AG04450 (cell line): Measurements from ENCODE around the gene CHD6. TPM values are rescaled to one million over a fixed set of nuclear protein-coding genes. Genes with fewer than 3 reads are reported as not detected.

Source experiments
- CTCF ChIA-PET: fragments of 300-600, 350-600 bp; formaldehyde crosslinking; extraction: SDS; loops from one replicate; lab custom pipeline; 2022; ENCODE audit warnings: antibody characterized with exemption, inconsistent platforms; lab: Charles Lee
- POLR2A ChIA-PET: fragments of 350-600 bp; formaldehyde crosslinking; extraction: SDS; loops from one replicate; lab custom pipeline; 2021; ENCODE audit warnings: antibody characterized with exemption, inconsistent platforms; lab: Yijun Ruan, JAX
- DNase-seq: peaks from one replicate; pipeline ENCODE4 v3.0.0-alpha.2; 2011; ENCODE audit warnings: low read depth, low spot score
- H3K27ac ChIP-seq: one replicate; pipeline ENCODE4 v1.5.1; 2012; ENCODE audit warnings: low read depth, low read length, control low read depth
- H3K27me3 ChIP-seq: one replicate; pipeline ENCODE4 v1.6.0; 2012; ENCODE audit warnings: low read length; ENCODE audit not compliant: control insufficient read depth, insufficient read depth
- H3K4me3 ChIP-seq: 2 replicates; pipeline ENCODE4 v1.5.1; 2011; ENCODE audit warnings: mild to moderate bottlenecking, low read depth, low read length, control low read depth
- H3K9me3 ChIP-seq: 2 replicates; pipeline ENCODE4 v1.5.1; 2012; ENCODE audit warnings: low read length; ENCODE audit not compliant: control insufficient read depth, insufficient read depth
- polyA plus RNA-seq: library from polyadenylated mRNA; depleted of rRNA; stranded (reverse); fragments of >200 nt; gene quantifications from 2 replicates; pipeline ENCODE4 v1.2.3, GENCODE V29; 2011
- TF ChIP-seq, protein P1 (sequence below): IDR thresholded peaks from 2 replicates; pipeline ENCODE4 v1.5.1; 2011; ENCODE audit warnings: low read depth, low read length, control low read depth, inconsistent platforms

CHD6 gene
- polyA plus RNA-seq, 1 experiment: 21.7 TPM

DNA sequence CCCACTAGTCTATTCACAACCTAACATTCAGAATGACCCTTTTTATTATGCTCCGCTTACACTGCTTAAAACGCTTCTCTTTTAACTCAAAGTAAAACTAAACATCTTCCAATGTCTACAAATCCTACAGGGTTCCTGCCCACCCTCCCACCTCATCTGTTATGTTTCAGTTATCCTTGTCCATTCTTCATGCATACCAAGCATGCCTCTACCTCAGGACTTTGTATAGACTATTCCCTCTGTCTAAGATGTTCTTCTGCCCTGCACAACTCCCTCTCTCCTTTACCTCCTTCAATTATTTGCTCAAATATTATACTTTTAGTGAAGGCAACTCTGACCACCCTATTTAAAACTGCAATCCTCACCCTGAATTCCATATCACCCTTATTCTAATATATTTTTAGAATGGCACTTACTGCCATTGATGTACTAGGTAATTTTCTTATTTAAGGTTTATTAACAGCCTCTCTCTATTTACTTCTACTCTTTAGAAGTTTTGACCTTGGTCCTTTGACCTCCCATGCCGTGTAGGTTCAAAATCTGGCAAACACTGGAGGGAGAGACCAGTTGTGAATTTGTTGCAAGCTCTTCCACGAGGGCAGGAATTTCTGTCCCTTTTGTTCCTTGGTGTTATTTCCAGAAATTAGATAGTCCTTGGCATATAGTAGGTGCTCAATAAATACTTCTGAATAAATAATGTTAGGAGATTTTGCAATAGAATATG is 111.8 kb downstream of the CHD6 start:
- TF ChIP-seq, protein P1, sequence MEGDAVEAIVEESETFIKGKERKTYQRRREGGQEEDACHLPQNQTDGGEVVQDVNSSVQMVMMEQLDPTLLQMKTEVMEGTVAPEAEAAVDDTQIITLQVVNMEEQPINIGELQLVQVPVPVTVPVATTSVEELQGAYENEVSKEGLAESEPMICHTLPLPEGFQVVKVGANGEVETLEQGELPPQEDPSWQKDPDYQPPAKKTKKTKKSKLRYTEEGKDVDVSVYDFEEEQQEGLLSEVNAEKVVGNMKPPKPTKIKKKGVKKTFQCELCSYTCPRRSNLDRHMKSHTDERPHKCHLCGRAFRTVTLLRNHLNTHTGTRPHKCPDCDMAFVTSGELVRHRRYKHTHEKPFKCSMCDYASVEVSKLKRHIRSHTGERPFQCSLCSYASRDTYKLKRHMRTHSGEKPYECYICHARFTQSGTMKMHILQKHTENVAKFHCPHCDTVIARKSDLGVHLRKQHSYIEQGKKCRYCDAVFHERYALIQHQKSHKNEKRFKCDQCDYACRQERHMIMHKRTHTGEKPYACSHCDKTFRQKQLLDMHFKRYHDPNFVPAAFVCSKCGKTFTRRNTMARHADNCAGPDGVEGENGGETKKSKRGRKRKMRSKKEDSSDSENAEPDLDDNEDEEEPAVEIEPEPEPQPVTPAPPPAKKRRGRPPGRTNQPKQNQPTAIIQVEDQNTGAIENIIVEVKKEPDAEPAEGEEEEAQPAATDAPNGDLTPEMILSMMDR: no peak
- no peak overlapping the region for H3K27ac ChIP-seq
- H3K27me3 ChIP-seq: no peaks in the 10 kb centered on the region
- H3K9me3 ChIP-seq: peaks cover 3% of the 10 kb centered on the region; the same call in 1 of the 2 replicates
- CTCF ChIA-PET: no interaction called here
- no peak overlapping the region for H3K4me3 ChIP-seq
- POLR2A ChIA-PET: no interaction called here
- no peak for DNase-seq

GRCh38 chr20:41505184-41505583 is 113.0 kb downstream of the CHD6 start:
- H3K9me3 ChIP-seq: peaks cover 3% of the 10 kb centered on the region; the same call in 1 of the 2 replicates
- H3K4me3 ChIP-seq: no peak overlapping the region
- ChIA-PET CTCF (interaction anchor here (0.6 to 1.4 kb wide), 3 partner anchors 10 to 1870 kb away, joined by 3 read pairs; no protein-coding TSS in a partner anchor), POLR2A (no interaction called here)
- no peaks in the 10 kb centered on the region for H3K27me3 ChIP-seq
- TF ChIP-seq, protein P1: no peak
- no peak for DNase-seq
- no peak overlapping the region for H3K27ac ChIP-seq

- Histone ChIP-seq H3K27me3 (no peaks in the 10 kb centered on the region), H3K27ac (no peak overlapping the region), H3K9me3 (peaks cover 3% of the 10 kb centered on the region; the same call in 1 of the 2 replicates), H3K4me3 (no peak overlapping the region)
- DNase-seq: no peak
- TF ChIP-seq, protein P1: no peak
- ChIA-PET POLR2A (no interaction called here), CTCF (no interaction called here)
These were observed 116.8 kb downstream of the CHD6 start for GRCh38 chr20:41501376-41501775.

GRCh38 chr20:41499961-41500725 is 118.0 kb downstream of the CHD6 start:
- no peak for DNase-seq
- ChIA-PET POLR2A (no interaction called here), CTCF (no interaction called here)
- Histone ChIP-seq H3K27ac (no peak overlapping the region), H3K27me3 (no peaks in the 10 kb centered on the region), H3K9me3 (peaks cover 3% of the 10 kb centered on the region; the same call in 1 of the 2 replicates), H3K4me3 (no peak overlapping the region)
- TF ChIP-seq, protein P1: no peak

DNA sequence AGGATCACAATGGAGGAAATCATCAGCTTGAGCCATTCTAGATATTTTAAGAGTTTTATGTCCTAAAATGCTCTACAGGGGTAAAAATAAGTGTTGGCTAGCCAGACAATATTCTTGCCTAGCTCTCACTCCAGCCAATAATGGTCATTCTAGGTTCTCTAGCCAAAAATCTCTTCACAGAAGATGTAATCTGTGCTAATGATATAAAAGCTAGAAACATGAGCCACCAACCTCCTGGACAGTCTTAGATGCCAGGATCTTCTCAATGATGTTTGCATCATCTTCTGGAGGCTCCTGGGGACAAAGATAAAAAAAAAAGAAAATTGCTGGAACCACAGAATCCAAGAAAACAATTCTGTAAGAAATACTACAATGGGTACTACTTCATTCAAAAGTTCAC is 119.1 kb downstream of the CHD6 start:
- Histone ChIP-seq H3K9me3 (no peaks in the 10 kb centered on the region), H3K27me3 (no peaks in the 10 kb centered on the region), H3K4me3 (no peak overlapping the region), H3K27ac (no peak overlapping the region)
- TF ChIP-seq, protein P1: no peak
- DNase-seq: no peak
- ChIA-PET CTCF (no interaction called here), POLR2A (no interaction called here)
